GM11168 (cell line): ENCODE results near the gene VWA1.
"Not testable (repeated sequence)": the region's sequence is repeated elsewhere in the genome, so short reads cannot be mapped to it uniquely, and the experiment has no call there.

ENCODE experiments used
- in situ Hi-C: fragments of 300-500 bp; cut with MboI; formaldehyde crosslinking; loops from one replicate; pipeline ENCODE4 v1.12.0; 2022; ENCODE audit warnings: low sequenced_read_pairs; ENCODE audit not compliant: unreplicated experiment

The VWA1 gene

GRCh38 chr1:1421147-1421906 is 14.2 kb upstream of the VWA1 start, which contains the start of gene ANKRD65:
Gene ANKRD65 (minus strand): TSS chr1:1421276. CDS start chr1:1421005, 271 bp downstream.
- in situ Hi-C loops = no loop called here

- in situ Hi-C loops = no loop called here
Measured at GRCh38 chr1:1421907-1422464, 13.5 kb upstream of the VWA1 start.

DNA sequence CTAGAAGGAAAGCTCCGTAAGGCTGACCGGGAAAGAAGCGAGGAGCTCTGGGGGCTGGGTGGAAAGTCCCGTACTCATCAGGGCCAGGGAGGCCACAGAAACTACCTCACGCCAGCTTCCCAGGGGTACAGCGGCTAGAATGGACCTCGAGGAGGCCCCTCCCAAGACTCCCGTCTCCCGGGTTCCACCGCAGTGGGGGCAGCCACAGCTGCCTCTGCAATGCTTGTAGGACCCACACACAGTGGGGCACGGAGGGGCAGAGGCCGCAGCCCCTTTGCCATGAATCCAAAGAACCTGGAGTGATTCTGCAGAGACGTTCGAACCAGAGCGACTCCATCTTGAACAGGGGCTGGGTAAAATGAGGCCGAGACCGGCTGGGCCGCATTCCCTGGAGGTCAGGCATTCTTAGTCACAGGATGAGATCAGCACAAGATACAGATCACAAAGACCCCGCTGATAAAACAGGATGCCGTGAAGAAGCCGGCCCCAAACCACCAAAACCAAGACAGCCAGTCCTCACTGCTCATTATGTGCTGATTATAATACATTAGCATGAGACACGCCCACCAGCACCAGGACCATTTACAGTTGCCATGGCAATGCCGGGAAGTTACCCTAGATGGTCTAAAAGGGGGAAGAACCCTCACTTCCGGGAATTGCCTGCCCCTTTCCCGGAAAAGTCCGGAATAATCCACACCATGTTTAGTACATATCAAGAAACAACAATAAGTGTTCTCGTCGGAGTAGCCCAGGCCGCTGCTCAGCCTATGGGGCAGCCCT is 12.8 kb upstream of the VWA1 start:
- in situ Hi-C loops = no loop called here

DNA sequence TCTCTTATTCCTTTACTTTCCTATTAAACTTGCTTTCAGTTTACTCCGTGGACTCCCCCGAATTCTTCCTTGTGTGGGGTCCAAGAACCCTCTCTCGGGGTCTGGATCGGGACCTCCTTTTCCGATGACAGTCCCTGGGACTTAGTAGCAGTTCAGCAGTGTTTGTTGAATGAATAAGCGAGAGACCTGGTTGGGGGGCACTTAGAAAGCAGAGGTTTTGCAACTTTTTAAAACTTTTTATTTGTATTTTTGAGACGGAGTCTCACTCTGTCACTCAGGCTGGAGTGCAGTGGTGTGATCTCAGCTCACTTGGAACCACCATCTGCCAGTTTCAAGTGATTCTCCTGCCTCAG is 12.3 kb upstream of the VWA1 start:
- in situ Hi-C loops = no loop called here

DNA sequence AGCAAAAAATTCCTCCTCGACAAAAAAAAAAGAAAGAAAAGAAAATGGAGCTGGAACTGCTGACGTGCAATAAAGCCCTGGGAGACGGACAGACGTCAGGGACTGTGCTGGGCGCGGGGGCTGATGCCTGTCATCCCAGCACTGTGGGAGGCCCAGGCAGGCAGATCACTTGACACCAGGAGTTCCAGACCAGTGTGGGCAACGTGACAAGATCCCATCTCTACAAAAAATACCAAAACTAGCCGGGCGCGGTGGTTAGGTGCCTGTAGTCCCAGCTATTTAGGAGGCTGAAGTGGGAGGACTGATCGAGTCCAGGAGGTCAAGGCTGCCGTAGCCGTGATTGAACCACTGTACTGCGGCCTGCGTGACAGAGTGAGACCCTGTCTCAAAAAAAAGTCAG is 10.8 kb upstream of the VWA1 start:
- in situ Hi-C loops = no loop called here

DNA sequence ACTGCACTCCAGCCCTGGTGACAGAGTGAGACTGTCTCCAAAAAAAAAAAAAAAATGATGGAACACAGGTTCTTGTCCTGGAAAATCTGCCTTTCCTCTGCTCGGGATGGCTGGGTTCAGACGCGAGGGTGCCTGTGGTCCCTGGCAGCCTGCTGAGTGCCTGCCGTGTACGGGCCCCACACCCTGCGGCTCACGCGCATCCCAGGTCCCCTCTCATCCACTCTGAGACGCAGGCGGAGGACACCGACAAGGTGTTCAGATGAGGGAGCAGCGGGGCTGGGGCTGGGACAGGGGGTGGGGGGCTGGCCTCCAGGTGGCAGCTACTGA is 10.1 kb upstream of the VWA1 start:
- in situ Hi-C loops = no loop called here

GRCh38 chr1:1425753-1426495 is 9.6 kb upstream of the VWA1 start:
- in situ Hi-C loops = no loop called here

DNA sequence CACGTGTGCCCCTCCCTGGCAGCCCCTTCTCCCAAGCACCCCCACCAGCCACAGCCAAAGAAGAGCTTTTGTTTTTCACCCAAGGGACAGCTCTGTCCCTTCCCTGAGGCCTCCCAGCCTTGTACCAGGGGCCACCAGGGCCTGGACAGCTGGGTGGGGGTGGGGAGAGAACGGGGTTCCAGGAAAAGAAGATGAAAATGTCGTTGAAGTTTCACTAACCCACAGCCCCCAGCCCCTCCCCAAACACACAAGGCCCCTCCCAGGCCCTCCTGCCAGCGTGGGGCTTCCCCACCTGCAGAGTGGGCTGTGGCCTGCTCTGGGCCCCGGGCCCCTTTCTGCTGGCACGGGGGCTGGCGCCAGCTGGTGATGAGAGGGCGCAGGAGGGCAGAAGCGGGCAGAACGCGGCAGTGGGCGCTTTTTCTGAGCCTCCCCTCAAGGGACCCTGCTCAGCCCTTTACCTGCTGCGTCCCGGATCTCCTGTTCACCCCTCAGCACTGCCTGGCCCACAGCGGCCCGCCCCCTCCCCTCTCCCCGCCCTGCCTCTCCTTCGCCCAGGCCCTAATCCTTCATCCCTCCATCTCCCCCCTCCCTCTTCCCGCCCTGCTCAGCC is 8.9 kb upstream of the VWA1 start:
- in situ Hi-C loops = no loop called here

GRCh38 chr1:1427106-1427819 is 8.2 kb upstream of the VWA1 start:
- in situ Hi-C loops = no loop called here

GRCh38 chr1:1427820-1428148 is 7.7 kb upstream of the VWA1 start:
- in situ Hi-C loops = no loop called here

DNA sequence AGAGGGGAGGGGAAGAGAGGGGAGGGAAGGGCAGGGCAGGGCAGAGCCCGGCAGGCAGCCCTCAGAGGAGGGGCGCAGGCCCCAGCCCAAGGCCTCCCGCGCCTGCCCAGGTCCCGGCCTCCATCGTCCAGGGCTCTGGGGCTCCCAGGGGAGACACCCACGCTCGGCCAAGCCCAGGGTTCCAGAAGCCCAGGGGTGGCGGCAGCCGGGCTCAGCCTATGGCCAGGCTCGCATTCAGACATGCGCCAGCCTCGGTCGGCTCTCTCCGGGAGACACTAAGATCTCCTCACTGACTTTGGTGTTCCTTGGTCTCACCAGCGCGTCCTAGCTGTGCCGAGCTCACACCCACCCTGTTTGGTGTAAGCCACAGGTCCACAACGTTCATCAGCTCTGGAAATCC is 7.3 kb upstream of the VWA1 start:
- in situ Hi-C loops = no loop called here

DNA sequence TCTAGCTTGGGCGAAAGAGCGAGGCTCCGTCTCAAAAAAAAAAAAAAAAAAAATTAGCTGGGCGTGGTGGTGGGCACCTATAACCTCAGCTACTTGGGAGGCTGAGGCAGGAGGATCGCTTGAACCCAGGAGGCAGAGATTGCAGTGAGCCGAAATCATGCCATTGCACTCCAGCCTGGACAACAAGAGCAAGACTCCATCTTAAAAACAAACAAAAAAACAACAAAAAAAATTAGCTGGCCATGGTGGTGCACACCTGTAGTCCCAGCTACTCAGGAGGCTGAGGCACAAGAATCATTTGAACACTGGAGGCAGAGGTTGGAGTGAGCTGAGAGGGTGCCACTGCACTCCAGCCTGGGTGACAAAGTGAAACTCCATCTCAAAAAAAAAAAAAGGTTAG is 6.5 kb upstream of the VWA1 start:
- in situ Hi-C loops = not testable (repeated sequence)

DNA sequence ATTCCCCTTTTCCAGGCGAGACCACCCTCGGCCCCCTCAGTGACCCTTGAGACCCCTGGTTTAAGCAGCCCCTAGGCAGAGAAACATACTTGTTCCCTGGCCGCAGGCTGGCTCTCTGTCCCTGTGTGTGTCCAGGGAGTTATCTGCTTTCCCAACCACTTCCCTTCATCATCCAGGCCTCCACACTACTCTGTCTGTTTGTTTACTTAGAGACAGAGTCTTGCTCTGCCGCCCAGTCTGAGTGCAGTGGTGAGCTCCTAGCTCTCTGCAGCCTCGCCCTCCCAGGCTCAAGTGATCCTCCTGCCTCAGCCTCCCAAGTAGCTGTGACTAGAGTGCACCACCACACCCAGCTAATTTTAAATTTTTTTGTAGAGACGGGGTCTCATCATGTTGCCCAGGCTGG is 5.8 kb upstream of the VWA1 start:
- in situ Hi-C loops = no loop called here

- in situ Hi-C loops = no loop called here
Measured at GRCh38 chr1:1430114-1430982, 5.1 kb upstream of the VWA1 start.

DNA sequence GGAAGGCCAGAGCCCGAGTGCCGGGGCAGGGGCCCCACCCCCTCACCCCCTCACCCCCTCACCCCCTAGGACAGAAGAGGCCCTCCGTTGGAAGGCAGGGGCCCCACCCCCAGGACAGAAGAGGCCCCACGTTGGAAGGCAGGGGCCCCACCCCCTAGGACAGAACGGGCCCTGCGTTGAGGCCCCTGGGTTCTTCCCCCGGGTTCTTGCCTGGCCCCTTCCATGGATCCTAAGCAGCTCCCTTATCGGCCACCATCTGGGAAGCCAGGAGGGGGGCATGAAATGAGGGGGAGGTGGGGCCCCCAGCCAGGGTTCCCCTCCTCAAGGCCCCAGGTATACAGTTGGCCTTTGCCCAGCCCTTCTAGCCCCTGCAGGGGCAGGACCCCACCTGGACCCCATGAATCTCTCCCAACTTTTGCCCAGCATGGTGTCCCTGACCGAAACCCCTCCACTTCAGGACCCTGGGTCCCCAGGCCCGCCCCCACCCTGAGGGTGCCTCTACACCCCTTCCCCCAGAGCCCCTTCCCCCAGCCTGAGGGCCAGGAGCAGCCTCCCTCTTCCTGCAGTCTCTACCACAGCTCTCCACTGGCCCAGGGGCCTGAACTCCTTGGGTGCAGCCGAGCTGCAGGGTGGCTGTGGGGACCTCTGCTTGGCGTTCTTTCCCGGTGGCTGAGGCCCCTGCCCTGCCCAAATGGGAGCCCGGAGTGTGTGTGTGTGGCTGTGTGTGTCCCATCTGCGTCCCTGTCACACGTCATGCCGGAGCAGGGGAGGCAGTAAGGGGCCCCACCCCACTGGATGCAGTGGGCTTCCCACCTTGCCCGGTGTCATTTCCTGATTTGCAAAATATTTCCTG is 4.3 kb upstream of the VWA1 start:
- in situ Hi-C loops = no loop called here

GRCh38 chr1:1431845-1432273 is 3.6 kb upstream of the VWA1 start:
- in situ Hi-C loops = no loop called here

- in situ Hi-C loops = no loop called here
Measured at GRCh38 chr1:1432274-1432950, 3.1 kb upstream of the VWA1 start.
